ENCODE results near the gene OR51T1.
"Not testable (repeated sequence)": the region's sequence is repeated elsewhere in the genome, so short reads cannot be mapped to it uniquely, and the experiment has no call there.

OR51T1 gene

DNA sequence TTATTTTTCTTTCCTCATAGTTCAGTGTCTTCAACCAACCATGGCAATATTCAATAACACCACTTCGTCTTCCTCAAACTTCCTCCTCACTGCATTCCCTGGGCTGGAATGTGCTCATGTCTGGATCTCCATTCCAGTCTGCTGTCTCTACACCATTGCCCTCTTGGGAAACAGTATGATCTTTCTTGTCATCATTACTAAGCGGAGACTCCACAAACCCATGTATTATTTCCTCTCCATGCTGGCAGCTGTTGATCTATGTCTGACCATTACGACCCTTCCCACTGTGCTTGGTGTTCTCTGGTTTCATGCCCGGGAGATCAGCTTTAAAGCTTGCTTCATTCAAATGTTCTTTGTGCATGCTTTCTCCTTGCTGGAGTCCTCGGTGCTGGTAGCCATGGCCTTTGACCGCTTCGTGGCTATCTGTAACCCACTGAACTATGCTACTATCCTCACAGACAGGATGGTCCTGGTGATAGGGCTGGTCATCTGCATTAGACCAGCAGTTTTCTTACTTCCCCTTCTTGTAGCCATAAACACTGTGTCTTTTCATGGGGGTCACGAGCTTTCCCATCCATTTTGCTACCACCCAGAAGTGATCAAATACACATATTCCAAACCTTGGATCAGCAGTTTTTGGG lies at the start of gene OR51T1:
Gene OR51T1 (plus strand): TSS at position 41 of the 641 bp plus-strand sequence. CDS start 0 bp downstream, at position 41.
- DNase-seq, result no peak

GRCh38 chr11:4839851-4840549 lies 41.7 kb upstream of the OR51T1 start:
- DNase-seq, result no peak

DNA sequence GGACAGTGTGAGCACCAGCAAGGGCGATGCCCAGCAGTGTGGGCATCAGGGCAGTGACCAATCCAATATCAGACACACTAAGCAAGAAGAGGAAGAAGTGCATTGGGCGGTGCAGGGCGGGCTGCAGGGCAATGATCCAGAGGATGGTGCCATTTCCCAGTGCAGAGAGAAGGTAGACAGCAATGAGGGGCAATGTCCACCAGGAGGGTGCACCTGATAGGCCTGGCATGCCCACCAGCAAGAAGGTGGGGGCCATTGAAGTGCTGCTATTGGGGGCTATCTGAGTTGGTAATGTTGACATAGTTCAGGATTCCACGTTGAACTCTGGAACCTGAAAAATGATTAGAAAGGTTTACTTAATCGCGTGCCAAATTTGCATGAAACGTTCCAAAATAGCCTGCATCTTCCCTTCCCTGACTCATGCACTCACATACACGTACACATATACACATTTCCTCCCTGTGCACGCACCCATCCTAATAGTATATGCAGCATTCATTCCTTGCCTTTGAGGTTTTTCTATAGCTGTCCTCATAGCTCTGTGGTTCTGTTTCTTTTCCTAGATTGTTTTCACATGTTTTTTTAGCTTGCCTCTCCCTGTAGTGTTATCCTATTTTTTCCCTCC lies 32.7 kb upstream of the OR51T1 start, which contains the start of gene OR51S1:
Gene OR51S1 (minus strand): TSS at position 301 of the 625 bp plus-strand sequence. CDS start 0 bp downstream, at position 301.
- no peak for DNase-seq

DNA sequence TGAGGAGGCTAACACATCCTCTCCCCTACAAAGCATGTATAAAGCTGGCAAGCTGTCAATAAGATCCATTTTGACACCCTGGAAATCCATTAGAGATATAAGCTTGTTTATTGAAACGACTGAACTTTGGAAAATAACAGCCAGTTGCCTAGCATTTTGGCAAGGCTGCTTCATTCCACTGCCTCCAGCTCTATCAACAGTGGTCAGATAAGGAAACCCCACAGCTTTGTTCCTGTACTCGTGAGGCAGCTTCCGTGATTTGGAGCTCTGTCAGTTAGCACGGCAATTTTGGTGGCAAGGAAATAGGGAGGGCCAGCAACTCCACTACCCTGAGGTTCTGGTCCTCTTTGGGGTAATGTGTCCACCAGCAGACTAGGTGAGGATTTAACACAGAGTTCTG lies 30.7 kb upstream of the OR51T1 start:
- no peak for DNase-seq

GRCh38 chr11:4854286-4854685 lies 27.4 kb upstream of the OR51T1 start:
- not testable (repeated sequence) for DNase-seq

GRCh38 chr11:4862447-4863236 lies 19.1 kb upstream of the OR51T1 start:
- DNase-seq, result no peak

DNA sequence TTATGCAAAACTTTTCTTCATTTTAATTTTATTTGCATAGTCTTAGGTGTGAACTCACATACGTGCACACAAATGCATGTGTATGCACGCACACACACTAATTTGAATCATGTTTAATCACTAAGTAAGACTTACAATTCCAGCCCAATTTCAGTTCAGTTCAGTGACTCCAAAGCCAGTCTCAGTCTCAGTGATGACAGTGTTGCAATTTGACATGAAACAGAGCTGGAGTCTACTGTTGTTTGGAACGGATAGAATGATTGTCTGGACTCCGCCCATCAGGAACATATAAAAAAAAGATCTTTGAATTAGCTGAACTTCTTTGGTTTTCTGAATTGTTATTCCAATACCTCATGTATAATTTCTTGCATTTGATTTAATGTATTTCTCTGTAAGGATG lies 17.8 kb upstream of the OR51T1 start:
- DNase-seq, result peak; percentile 12

DNA sequence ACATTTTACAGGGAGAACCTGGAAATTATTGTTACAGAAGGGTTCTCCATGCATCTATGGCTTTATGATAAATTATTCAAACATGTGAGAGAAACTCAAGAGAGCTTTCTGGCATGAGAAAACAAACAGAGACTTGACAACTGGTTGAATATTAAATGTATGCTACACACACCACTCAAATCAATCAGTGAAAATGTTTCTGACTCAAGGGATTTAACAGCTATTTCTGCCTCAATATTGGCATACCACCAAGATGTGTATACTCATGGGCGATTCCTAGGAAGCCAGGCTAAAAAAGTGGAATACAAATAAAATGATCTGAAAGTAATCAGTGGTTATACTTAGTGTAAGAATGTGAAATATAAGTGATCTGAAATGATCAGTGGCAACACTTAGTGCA lies 15.8 kb upstream of the OR51T1 start:
- peak; percentile 12 for DNase-seq

GRCh38 chr11:4881188-4881587 lies 512 bp upstream of the OR51T1 start:
- DNase-seq, result no peak

DNA sequence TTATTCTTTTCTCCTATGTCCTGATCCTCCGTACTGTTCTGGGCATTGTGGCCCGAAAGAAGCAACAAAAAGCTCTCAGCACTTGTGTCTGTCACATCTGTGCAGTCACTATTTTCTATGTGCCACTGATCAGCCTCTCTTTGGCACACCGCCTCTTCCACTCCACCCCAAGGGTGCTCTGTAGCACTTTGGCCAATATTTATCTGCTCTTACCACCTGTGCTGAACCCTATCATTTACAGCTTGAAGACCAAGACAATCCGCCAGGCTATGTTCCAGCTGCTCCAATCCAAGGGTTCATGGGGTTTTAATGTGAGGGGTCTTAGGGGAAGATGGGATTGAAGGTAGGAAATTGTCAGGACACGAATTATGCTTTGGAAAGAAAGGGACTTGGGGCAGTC lies 843 bp downstream of the OR51T1 start:
- DNase-seq, result no peak

DNA sequence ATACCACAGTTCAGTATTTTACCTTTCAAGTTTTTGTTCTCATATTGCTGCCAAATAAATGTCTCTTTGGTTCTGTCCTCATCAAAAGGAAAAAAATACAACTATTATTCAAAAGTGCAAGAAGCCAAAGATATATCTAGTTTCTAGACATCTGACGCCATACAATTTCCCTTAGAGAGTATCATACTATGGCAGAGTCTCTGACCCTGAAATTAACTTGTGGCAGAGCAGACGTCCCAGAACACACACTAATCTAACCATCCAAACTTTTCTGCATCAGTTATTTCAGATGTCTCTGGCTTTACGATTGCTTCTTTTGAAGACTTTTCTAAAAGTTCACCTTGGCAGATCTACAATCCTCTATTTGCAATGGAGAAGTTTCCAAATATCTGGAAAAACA lies 2.7 kb downstream of the OR51T1 start:
- no peak for DNase-seq

DNA sequence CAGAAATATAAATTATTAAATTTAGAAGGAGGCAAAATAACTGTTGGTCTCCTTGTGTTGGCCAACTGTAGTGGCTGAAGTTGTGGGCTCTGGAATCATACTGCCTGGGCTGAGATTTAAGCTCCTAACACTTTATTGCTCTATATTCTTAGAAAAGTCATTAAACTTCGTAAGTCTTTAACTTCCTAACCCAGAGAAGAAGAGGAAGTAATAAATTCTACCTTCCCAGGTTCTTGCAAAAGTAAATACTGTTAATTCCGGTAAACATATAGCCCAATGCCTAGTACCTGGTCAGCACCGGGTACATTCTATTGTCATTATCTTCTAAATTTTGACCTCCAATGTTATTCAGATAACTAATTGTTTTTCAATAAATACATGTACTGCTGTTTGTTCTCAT lies 4.5 kb downstream of the OR51T1 start:
- no peak for DNase-seq

DNA sequence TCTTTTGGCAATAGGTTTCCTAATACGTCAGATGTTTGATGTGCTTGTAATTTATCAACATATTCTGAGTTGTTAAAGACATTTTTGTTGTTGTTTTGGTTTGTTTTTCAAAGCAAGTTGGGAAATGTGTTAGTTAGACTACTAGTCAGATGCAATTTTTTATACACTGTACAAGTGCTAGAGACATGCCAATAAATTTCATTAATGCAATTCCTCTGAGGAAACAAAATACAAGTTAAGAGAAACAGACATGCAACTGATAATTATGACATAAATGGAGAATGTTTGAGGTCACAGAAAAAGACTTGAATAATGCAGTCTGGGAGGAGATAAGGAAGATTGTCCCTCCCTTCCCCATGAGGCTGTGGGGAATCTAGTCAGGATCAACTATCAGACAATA lies 5.9 kb downstream of the OR51T1 start:
- DNase-seq, result no peak

DNA sequence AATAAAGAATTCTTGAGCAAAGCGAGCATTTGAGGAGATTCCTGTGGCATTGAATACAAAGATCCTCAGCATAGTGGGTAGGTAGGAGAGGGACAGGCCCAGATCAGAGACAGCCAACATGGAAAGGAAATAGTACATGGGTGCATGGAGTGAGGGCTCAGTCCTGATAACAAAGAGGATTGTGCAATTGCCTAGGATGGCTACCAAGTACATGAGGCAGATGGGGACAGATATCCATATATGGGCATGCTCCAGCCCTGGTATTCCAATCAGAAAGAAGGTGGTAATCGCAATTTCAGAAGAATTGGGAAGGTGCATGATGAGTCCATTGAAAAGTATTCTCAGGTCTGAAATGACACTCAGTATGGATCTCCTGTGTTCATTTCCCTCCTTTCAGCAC lies 8.6 kb downstream of the OR51T1 start:
- DNase-seq, result no peak

DNA sequence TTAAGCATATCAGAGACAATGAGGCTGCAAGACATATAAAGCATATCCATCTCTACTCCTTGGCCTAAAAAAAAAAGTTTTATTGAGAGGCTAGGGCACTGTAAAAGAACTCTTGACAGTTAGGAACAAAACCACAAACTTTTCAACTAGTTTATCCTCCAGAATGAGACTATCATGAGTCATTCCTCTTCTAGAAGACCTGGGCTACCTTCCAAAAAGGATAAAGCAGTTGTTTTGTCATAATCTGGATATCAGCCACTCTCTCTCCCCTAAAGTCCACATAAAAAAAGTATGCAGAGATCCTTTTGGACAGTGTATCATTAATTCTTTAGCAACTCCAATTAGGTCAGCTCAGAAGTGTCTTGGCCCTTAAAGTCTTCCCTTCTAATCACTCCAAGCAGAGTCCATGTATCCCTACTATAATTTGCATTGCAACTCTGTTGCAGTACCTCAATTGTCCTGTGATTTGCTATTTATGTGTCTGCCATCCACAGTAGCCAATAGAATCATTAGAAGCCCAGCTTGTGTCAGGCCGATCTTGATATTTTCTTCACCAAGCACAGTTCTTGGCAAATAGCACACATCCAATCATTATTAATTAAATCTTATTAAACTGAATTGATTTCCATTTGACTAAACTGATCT lies 10.4 kb downstream of the OR51T1 start:
- no peak for DNase-seq

DNA sequence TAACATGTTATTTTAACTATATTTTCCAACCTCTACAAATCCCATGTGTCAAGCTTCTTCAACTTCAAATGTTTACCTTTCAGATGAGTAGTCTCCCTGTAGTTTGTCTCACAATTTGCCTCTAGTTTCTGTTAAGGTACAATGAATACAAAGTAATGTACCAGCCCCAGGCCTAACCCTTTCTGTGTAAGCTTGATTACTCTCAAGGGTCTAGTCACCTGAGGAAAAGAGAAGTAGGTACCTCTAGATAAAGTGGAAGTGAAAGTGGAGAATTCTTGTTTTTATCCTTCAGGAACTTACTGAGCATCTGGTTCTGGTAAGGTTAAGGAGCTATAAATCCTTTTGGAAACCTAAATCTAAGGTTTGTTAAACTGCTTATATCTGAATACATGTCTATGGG lies 21.8 kb downstream of the OR51T1 start, which contains the start of gene OR51A7:
Gene OR51A7 (plus strand): TSS at position 300 of the 400 bp plus-strand sequence. CDS start 3,587 bp downstream, outside the sequence.
- no peak for DNase-seq

GRCh38 chr11:4916581-4916980 lies 34.9 kb downstream of the OR51T1 start:
- no peak for DNase-seq

- DNase-seq, result no peak
Measured at GRCh38 chr11:4919250-4919649, 37.5 kb downstream of the OR51T1 start, which contains the start of gene OR51G2. Gene OR51G2 (minus strand): TSS chr11:4919350. CDS start chr11:4915663, 3,687 bp downstream.

DNA sequence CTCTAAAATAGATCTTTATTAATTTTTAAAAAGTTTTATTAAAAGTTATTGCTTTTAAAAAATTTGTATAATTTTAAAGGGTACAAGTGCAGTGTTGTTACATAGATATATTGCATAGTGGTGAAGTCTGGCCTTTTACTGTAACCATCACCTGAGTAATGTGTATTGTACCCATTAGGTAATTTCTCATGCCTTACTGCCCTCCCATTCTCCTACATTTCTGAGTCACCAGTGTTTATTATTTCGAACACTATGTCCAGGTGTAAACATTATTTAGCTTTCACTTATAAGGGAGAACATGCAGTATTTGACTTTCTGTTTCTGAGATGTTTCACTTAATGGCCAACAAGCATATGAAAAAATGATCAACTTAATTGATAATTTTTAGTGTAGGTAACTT lies 40.1 kb downstream of the OR51T1 start:
- no peak for DNase-seq

DNA sequence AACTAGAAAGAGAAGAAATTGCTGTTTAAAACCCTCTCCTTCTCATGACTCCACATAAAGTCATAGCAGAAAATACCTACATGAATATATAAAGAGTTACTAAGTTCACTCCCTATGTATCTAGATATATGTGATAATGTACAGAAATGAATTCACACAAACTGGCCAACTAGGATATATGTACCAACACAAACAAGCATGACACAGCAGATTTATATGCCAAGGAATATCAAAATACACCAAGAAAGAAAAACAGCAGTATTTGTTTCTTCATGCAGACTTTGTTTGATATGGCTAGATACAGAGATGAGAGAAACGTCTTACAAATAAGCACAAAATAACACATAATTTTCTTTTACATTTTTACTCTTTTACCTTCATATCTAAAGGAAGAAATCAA lies 40.6 kb downstream of the OR51T1 start:
- DNase-seq, result no peak

DNA sequence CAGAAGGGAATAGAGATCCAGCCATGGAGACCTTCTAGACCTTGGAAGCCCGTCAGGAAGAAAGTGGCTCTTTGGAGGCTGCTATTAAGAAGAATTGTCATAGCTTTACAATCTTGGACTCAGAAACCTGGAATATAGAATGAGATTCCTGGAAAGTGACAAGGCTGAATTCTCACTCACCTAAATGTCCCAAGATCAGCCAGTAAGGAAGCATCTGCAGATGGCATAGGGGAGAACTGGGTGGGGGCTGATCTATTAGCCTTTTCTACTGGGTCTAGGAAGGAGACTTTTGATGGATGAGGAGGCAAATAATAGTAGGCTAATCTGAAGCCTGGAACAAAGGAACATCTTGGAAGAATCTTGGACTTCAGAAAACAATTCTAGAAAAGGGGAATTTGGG lies 42.5 kb downstream of the OR51T1 start, which contains the start of gene OR51G1:
Gene OR51G1 (minus strand): TSS at position 101 of the 400 bp plus-strand sequence. CDS start 0 bp downstream, at position 101.
- DNase-seq, result no peak

- DNase-seq, result no peak
Measured at GRCh38 chr11:4926608-4927007, 44.9 kb downstream of the OR51T1 start.

Data from retina (tissue), 1 donor.